NCI-H1105 treated with DMSO at 0.1 percent for 48 hours (cell line): Measurements from ENCODE around the gene MACROH2A1.
"Not testable (repeated sequence)": the region's sequence is repeated elsewhere in the genome, so short reads cannot be mapped to it uniquely, and the experiment has no call there.

Experiments used
- DNase-seq: peaks from one replicate; lab custom pipeline; 2025; lab: John Stamatoyannopoulos, UW

The MACROH2A1 gene

GRCh38 chr5:135377751-135378680 is 21.0 kb downstream of the MACROH2A1 start:
- DNase-seq: no peak

- DNase-seq: no peak
Observed at GRCh38 chr5:135376961-135377624, 21.9 kb downstream of the MACROH2A1 start.

GRCh38 chr5:135375040-135375793 is 23.8 kb downstream of the MACROH2A1 start:
- no peak for DNase-seq

GRCh38 chr5:135373736-135374515 is 25.1 kb downstream of the MACROH2A1 start:
- no peak for DNase-seq

GRCh38 chr5:135372654-135373381 is 26.2 kb downstream of the MACROH2A1 start:
- DNase-seq: no peak

GRCh38 chr5:135371622-135372232 is 27.3 kb downstream of the MACROH2A1 start:
- no peak for DNase-seq

- DNase-seq: no peak
Observed at GRCh38 chr5:135369952-135370351, 29.1 kb downstream of the MACROH2A1 start.

- DNase-seq: no peak
Observed at GRCh38 chr5:135367554-135367953, 31.5 kb downstream of the MACROH2A1 start.

GRCh38 chr5:135367076-135367475 is 32.0 kb downstream of the MACROH2A1 start:
- DNase-seq: no peak

- DNase-seq: peak; percentile 64
Observed at GRCh38 chr5:135365281-135365680, 33.8 kb downstream of the MACROH2A1 start.

GRCh38 chr5:135364421-135365262 is 34.4 kb downstream of the MACROH2A1 start:
- DNase-seq: peak; percentile 81

GRCh38 chr5:135363342-135363741 is 35.7 kb downstream of the MACROH2A1 start:
- DNase-seq: not testable (repeated sequence)

GRCh38 chr5:135362102-135362501 is 36.9 kb downstream of the MACROH2A1 start:
- no peak for DNase-seq

GRCh38 chr5:135360278-135361274 is 38.5 kb downstream of the MACROH2A1 start:
- no peak for DNase-seq

- DNase-seq: no peak
Observed at GRCh38 chr5:135359374-135360165, 39.5 kb downstream of the MACROH2A1 start.

- DNase-seq: no peak
Observed at GRCh38 chr5:135357685-135358084, 41.3 kb downstream of the MACROH2A1 start.

- DNase-seq: no peak
Observed at GRCh38 chr5:135356522-135357318, 42.3 kb downstream of the MACROH2A1 start.
